Right lobe of liver (tissue), 4 donors: ENCODE data around the gene SNAI1.

Experiments used
- POLR2A ChIP-seq: fragments of 450-650 bp; IDR thresholded peaks from one replicate; pipeline ENCODE4 v1.6.1; 2017; ENCODE audit warnings: antibody characterized with exemption, mild to moderate bottlenecking
- TF ChIP-seq, protein P1 (sequence below), 4 donors: fragments of 200-600 bp in 3 of 4; fragments of 450-650 bp in 1 of 4; IDR thresholded peaks; one replicate each; pipeline versions ENCODE4 v1.5.1 to v1.8.0; 2016 to 2022; ENCODE audit warnings: antibody characterized with exemption in 4 of 4, mild to moderate bottlenecking in 2 of 4
- donor health status: DM: no; HTN: no; CAD: no.
- donor health status: DM: no; HTN: no; CAD: no.
- donor health status: DM: no; HTN: yes; CAD: no.

DNA sequence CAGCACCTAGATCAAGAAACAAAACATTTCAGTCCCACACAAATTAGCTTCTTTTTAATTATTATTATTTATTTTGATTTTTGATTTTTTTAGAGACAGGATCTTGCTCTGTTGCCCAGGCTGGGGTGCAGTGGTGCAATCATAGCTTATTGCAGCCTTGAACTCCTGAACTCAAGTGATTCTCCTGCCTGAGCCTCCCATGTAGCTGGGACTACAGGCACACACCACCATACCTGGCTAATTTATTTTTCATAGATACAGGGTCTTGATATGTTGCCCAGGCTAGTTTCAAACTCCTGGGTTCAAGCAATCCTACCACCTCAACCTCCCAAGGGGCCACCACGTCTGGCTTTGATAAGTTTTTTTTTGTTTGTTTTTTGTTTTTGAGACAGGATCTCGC is 24.6 kb downstream of the SNAI1 start:
- TF ChIP-seq, protein P1, sequence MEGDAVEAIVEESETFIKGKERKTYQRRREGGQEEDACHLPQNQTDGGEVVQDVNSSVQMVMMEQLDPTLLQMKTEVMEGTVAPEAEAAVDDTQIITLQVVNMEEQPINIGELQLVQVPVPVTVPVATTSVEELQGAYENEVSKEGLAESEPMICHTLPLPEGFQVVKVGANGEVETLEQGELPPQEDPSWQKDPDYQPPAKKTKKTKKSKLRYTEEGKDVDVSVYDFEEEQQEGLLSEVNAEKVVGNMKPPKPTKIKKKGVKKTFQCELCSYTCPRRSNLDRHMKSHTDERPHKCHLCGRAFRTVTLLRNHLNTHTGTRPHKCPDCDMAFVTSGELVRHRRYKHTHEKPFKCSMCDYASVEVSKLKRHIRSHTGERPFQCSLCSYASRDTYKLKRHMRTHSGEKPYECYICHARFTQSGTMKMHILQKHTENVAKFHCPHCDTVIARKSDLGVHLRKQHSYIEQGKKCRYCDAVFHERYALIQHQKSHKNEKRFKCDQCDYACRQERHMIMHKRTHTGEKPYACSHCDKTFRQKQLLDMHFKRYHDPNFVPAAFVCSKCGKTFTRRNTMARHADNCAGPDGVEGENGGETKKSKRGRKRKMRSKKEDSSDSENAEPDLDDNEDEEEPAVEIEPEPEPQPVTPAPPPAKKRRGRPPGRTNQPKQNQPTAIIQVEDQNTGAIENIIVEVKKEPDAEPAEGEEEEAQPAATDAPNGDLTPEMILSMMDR (IDR thresholded peaks at IDR 0.05), result no peak
- no peak for TF ChIP-seq POLR2A
